HG03439 (cell line): ENCODE measurements around the gene LRRC56.
A peak's percentile ranks its signal among the peaks of the same experiment; 100 is the strongest.
"Not testable (repeated sequence)": the region's sequence is repeated elsewhere in the genome, so short reads cannot be mapped to it uniquely, and the experiment has no call there.

Experiments
- ATAC-seq: cut with Tn5 transposase; IDR thresholded peaks from one replicate; pipeline ENCODE4 v1.9.1; 2021; ENCODE audit warnings: mild to moderate bottlenecking, moderate library complexity; ENCODE audit not compliant: unreplicated experiment

The LRRC56 gene

GRCh38 chr11:571802-572185 is 34.5 kb downstream of the LRRC56 start:
- ATAC-seq: no peak

- no peak for ATAC-seq
Measured at GRCh38 chr11:573146-573759, 35.9 kb downstream of the LRRC56 start.

- ATAC-seq: not testable (repeated sequence)
Measured at GRCh38 chr11:574031-574570, 36.8 kb downstream of the LRRC56 start.

GRCh38 chr11:574632-575312 is 37.4 kb downstream of the LRRC56 start:
- ATAC-seq: no peak

- ATAC-seq: peak; percentile 34
Measured at GRCh38 chr11:575313-575995, 38.1 kb downstream of the LRRC56 start.

- ATAC-seq: peak; percentile 79
Measured at GRCh38 chr11:575996-576768, 38.9 kb downstream of the LRRC56 start, which contains the start of gene PHRF1. Gene PHRF1, plus strand, starts transcription at chr11:576470. Its CDS starts 5,043 bp downstream, at chr11:581513.

GRCh38 chr11:576811-577610 is 39.7 kb downstream of the LRRC56 start:
- no peak for ATAC-seq

- no peak for ATAC-seq
Measured at GRCh38 chr11:577611-577894, 40.2 kb downstream of the LRRC56 start.

GRCh38 chr11:578276-579035 is 41.1 kb downstream of the LRRC56 start:
- ATAC-seq: no peak

- ATAC-seq: no peak
Measured at GRCh38 chr11:579830-580601, 42.7 kb downstream of the LRRC56 start.

- ATAC-seq: no peak
Measured at GRCh38 chr11:581342-581741, 44.0 kb downstream of the LRRC56 start.

- no peak for ATAC-seq
Measured at GRCh38 chr11:581752-582151, 44.4 kb downstream of the LRRC56 start.

- no peak for ATAC-seq
Measured at GRCh38 chr11:584287-584686, 47.0 kb downstream of the LRRC56 start.

- ATAC-seq: no peak
Measured at GRCh38 chr11:586376-587316, 49.3 kb downstream of the LRRC56 start.

GRCh38 chr11:587546-587945 is 50.2 kb downstream of the LRRC56 start:
- ATAC-seq: no peak

- no peak for ATAC-seq
Measured at GRCh38 chr11:587978-588380, 50.7 kb downstream of the LRRC56 start.

- ATAC-seq: no peak
Measured at GRCh38 chr11:589798-590197, 52.5 kb downstream of the LRRC56 start.

GRCh38 chr11:590997-591396 is 53.7 kb downstream of the LRRC56 start:
- no peak for ATAC-seq
